GM06990 (cell line): ENCODE results near the gene C1orf226.

Experiments
- DNase-seq: peaks from one replicate; pipeline ENCODE4 v3.0.0-alpha.2; 2011; ENCODE audit not compliant: insufficient read length; ENCODE audit errors: extremely low read depth
- H3K27me3 ChIP-seq: replicated peaks from 2 replicates; pipeline ENCODE4 v1.6.0; 2011; ENCODE audit warnings: low read length; ENCODE audit not compliant: control insufficient read depth, insufficient read depth
- H3K36me3 ChIP-seq: 2 replicates; pipeline ENCODE4 v1.5.1; 2011; ENCODE audit warnings: low read length; ENCODE audit not compliant: control insufficient read depth, insufficient read depth
- H3K4me3 ChIP-seq: replicated peaks from 2 replicates; pipeline ENCODE4 v1.5.1; 2011; ENCODE audit warnings: low read depth, mild to moderate bottlenecking, control low read depth, low read length
- TF ChIP-seq, protein P1 (sequence below): IDR thresholded peaks from 2 replicates; pipeline ENCODE4 v1.5.1; 2011; ENCODE audit warnings: low read length, control low read depth, mild to moderate bottlenecking, inconsistent platforms; ENCODE audit not compliant: insufficient read depth, poor library complexity, severe bottlenecking

C1orf226 gene

GRCh38 chr1:162388615-162389014 lies 7.1 kb downstream of the C1orf226 start:
- TF ChIP-seq, protein P1, sequence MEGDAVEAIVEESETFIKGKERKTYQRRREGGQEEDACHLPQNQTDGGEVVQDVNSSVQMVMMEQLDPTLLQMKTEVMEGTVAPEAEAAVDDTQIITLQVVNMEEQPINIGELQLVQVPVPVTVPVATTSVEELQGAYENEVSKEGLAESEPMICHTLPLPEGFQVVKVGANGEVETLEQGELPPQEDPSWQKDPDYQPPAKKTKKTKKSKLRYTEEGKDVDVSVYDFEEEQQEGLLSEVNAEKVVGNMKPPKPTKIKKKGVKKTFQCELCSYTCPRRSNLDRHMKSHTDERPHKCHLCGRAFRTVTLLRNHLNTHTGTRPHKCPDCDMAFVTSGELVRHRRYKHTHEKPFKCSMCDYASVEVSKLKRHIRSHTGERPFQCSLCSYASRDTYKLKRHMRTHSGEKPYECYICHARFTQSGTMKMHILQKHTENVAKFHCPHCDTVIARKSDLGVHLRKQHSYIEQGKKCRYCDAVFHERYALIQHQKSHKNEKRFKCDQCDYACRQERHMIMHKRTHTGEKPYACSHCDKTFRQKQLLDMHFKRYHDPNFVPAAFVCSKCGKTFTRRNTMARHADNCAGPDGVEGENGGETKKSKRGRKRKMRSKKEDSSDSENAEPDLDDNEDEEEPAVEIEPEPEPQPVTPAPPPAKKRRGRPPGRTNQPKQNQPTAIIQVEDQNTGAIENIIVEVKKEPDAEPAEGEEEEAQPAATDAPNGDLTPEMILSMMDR, result no peak
- Histone ChIP-seq H3K36me3 (no peaks in the 10 kb centered on the region), H3K4me3 (no peak overlapping the region), H3K27me3 (peaks cover 1% of the 10 kb centered on the region; the same call in 1 of the 2 replicates)
- no peak for DNase-seq

- TF ChIP-seq, protein P1, result no peak
- no peak for DNase-seq
- Histone ChIP-seq H3K27me3 (peaks cover 1% of the 10 kb centered on the region; the same call in 1 of the 2 replicates), H3K4me3 (no peak overlapping the region), H3K36me3 (no peaks in the 10 kb centered on the region)
These were observed 7.7 kb downstream of the C1orf226 start for GRCh38 chr1:162389021-162389818.

DNA sequence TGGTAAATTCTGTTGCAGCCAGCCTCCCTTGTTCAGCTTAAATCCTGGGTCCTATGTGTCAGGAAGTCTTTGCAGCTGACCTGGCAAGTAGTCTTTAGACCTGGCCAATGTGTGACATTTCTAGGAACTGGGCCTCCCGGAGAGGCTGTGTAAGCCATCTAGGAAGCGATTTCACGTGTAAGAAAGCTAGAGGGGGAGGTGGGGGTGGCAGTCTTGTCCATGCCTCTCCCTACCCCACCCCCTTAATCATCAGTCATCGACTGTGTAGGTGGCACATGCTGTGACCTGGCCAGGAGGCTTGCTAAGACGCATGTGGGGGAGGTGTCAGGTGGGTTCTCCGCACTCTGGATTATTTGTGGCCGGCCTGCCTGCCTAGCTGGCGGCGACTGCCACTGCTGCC lies 8.4 kb downstream of the C1orf226 start:
- Histone ChIP-seq H3K4me3 (no peak overlapping the region), H3K27me3 (peaks cover 1% of the 10 kb centered on the region; the same call in 1 of the 2 replicates), H3K36me3 (no peaks in the 10 kb centered on the region)
- TF ChIP-seq, protein P1, result no peak
- DNase-seq, result no peak

GRCh38 chr1:162390396-162391185 lies 9.1 kb downstream of the C1orf226 start:
- H3K36me3 ChIP-seq, result no peaks in the 10 kb centered on the region
- DNase-seq, result no peak
- peaks cover 1% of the 10 kb centered on the region; the same call in 1 of the 2 replicates for H3K27me3 ChIP-seq
- no peak overlapping the region for H3K4me3 ChIP-seq
- TF ChIP-seq, protein P1, result no peak

GRCh38 chr1:162391790-162392563 lies 10.4 kb downstream of the C1orf226 start:
- TF ChIP-seq, protein P1, result peak; percentile 76
- H3K36me3 ChIP-seq, result no peaks in the 10 kb centered on the region
- no peak overlapping the region for H3K4me3 ChIP-seq
- no peak for DNase-seq
- peaks cover 1% of the 10 kb centered on the region; the same call in 1 of the 2 replicates for H3K27me3 ChIP-seq
